Measurements from ENCODE around the gene CTF1.
A peak's percentile ranks its signal among the peaks of the same experiment; 100 is the strongest.

CTF1 gene

DNA sequence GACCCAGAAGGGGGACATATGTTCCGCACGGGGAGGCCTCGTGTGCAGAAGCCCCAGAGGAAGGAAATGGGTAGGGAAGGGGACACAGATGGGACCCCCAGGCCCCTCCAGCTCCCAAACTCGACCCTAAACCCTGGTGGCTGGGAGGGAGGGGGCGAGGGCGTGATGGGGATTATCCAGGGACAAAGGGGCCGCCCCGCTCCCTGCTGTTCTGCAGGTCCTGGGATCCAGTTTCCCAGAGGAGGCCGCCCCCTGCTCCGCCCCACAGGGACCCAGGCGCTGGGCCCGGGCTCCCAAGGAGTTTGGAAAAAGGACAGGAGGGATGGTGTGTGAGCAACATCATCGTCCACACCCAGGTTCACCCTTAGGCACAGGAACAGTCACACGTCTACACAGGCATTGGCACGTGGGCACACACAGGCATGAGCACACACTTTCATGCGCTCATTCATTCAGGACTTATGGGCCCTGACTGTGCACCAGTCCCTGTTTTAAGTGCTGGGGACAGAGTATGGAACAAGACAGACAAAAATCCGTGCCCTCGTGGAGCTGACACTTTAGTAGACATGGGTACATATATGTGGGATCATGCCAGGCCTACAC lies 14.1 kb downstream of the CTF1 start:
- DNase-seq: no peak

DNA sequence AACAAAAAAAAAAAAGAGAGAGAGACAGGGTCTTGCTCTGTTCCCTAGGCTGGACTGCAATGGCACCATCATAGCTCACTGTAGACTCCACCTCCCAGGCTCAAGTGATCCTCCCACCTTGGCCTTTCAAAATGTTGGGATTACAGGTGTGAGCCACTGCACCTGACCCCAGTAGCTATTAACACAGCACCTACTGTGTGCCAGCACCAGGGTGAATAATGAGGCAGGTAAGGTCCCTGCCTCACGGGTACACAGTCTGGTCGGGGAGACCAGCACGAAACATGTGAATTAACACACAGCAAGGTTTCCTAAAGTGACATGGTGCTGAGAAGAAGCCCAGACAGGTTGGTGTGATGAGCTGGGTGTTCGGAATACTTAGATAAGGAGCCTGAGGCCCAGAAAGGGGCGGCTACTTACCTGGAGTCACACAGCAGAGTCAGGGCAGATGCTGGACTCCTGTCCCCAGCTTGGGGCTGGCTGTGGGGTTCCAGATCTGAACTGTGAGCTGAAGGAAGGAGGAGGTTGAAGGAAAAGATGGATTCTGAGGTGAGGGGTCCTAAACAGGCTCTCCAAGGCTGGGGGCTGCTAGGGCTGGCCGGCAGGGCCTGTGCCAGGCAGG lies 16.5 kb downstream of the CTF1 start:
- DNase-seq: no peak

DNA sequence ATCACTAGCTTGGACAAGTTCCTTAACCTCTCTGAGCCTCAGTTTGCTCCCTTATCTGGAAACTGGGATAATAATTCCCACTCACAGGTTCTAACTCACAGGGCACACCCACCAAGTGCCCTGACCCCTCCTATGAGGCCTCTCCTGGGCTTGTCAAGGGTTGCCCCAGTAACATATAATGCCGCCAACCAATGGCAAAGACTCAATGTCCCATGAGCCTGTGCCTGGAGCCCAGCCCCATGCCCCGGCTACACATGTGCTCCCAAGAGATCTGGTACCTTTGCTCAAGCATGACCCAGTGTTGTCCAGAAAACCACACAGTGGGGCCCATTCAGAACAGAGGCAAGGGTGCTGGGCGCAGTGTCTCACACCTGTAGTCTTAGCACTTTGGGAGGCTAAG lies 18.4 kb downstream of the CTF1 start:
- DNase-seq: no peak

- no peak for DNase-seq
Measured at GRCh38 chr16:30918614-30919013, 22.2 kb downstream of the CTF1 start.

DNA sequence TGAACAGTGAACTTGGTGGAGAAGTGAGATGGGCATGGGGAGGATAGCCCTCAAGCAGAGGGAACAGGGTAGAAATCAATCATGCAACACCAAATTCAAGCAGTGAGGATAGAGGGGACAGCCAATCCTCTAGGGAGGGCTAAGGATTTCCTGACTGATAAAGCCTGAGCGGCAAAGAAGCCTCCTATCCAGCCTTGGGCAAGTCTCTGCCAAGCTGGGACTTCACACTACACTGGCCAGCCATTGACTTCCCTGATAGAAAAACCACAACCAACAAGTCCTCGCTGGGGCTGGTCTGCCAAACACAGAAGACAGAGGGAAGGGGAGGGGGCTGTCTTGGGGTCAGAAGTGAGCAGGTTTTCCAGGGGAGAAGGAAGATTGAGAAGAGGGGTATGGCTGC lies 24.5 kb downstream of the CTF1 start:
- no peak for DNase-seq

DNA sequence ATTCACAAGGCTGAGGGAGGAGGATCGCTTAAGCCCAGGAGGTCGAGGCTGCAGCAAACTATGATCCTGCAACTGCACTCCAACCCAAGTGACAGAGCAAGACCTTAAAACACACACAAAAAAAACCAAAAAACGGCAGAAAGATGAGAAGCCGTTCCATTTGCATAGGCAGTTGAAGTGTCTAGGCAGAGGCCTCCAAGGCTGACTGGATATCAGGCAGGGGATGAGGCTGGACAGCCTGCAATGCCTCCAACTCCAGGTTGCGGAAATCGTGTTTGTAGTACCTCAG lies 25.0 kb downstream of the CTF1 start:
- DNase-seq: no peak

GRCh38 chr16:30921748-30922419 lies 25.5 kb downstream of the CTF1 start:
- peak; percentile 95 for DNase-seq

DNA sequence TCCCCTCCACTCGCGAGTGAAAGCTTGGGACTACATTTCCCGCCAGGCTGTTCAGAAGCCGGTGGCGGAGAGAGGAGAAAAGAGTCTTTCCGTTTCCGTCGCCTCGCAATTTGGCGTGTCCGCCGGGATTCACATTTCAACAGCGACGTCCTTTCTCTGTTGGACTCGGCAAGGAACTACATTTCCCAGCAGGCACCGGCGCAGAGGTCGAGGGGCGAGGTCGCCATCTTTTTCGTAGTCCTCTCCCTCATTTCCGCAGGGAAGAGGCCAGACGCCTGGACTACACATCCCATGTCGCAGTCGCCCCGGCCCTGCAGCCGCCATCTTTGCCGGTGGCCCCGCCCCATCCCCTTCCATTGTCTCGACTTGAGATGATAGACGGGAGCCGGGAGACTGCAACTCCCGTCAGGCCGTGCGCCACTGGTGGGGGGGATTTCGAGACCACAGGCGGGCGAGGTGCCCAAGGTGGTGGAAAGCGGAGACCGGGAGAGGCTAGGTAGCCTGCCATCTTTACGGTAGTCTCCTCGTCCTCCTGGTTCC lies 26.1 kb downstream of the CTF1 start:
- DNase-seq: peak; percentile 100

GRCh38 chr16:30922960-30923535 lies 26.6 kb downstream of the CTF1 start:
- DNase-seq: peak; percentile 99

DNA sequence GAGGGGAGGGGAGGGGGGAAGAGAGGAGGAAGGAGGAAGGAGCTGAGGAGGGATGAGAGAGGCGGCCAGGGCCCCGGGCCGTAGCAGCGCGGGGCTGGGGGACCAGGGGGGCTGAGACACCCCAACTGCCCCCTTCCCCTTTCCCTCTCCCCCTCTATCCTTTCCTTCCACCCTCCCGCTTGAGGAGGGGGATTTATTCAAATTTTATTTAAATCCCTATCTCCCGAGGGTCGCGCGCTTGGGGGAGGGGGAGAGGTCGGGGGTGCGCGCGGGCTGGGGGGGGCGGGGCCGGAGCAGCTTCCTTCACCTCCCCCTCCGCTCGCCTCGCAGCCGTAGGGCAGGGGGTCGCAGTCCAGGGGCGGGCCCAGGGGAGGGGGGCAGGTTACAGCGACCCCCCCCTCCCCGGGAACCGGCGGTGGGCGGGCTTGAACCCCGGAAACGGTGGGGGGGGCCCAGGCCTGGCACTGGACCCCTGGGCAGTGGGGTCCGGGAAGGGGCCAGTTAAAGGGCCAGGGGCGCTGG lies 27.2 kb downstream of the CTF1 start, which contains the start of gene FBXL19:
Gene FBXL19 (plus strand): TSS at position 19 of the 522 bp plus-strand sequence. CDS start 2,183 bp downstream, outside the sequence.
- no peak for DNase-seq

GRCh38 chr16:30924076-30924912 lies 27.9 kb downstream of the CTF1 start:
- DNase-seq: no peak

DNA sequence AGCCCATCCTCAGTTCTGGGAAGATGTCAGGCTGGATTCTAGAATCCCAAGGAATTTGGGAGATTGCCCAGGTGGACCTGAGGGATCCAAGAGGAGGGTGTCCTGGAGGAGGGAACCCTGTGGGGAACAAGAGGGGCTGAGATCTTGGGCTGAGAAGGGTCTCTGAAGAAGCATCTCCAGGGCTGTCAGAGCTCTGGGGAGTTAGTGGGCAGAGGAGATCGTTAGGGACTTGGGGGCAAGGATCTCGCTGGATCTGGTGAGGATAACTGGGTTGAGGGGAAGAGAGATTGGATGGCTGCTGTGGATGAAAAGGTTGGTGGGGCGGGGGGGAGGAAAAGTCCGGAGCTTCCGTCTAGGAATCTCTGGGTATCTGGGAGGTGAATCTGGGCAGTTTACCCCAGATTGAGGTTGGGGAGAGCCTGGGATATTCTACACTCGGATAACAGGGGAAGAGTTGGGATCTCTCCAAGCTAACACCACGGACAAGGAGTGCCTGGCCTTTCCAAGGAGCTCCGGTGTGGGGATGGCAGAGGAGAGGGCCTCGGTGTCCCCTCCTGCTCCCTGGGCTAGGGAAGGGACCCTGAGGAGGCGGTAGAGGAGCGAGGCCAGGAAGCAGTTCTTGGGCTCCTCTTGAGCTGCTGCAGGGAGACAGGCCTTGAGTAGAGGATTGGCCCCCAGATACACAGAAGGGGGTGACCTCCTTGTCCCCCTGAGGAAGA lies 28.7 kb downstream of the CTF1 start:
- no peak for DNase-seq

- no peak for DNase-seq
Measured at GRCh38 chr16:30925632-30925987, 29.2 kb downstream of the CTF1 start.

GRCh38 chr16:30925995-30926811 lies 29.8 kb downstream of the CTF1 start:
- DNase-seq: no peak

DNA sequence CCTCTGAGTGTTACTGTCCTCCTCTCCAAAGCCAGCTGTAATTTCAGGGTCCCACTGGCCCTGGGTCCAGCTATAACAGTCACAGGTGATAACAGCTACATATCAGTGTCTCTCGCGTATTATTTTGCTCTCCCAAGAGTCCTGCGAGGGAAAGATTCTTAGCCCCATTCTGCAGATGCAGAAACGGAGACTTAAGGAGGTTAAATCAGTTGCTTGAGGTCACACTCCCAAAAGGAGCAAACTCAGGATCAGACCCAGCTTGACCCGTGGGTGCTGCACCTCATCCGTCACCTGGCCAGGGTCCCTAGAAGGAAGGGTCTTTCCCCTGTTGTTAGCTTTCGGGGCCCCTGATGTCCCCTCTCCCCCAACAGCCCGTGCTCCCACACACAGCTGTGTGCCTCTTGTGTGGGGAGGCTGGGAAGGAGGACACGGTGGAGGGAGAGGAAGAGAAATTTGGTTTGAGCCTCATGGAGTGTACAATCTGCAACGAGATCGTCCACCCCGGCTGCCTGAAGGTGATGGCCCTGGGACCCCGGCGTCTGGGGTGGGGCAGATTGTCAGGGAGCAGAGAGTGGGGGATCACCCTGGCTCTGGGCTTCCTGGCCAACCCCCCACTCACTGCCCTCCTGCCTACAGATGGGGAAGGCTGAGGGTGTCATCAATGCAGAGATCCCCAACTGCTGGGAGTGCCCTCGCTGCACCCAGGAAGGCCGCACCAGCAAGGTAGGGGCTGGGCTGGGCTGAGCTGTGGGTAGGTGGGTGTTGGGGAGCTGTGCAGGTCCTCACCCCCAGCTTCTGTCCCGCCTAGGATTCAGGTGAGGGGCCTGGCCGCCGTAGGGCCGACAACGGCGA lies 30.7 kb downstream of the CTF1 start:
- no peak for DNase-seq

- peak; percentile 64 for DNase-seq
Measured at GRCh38 chr16:30927789-30928378, 31.5 kb downstream of the CTF1 start.

- DNase-seq: no peak
Measured at GRCh38 chr16:30928390-30928789, 32.0 kb downstream of the CTF1 start.

GRCh38 chr16:30929167-30929566 lies 32.8 kb downstream of the CTF1 start:
- DNase-seq: no peak

- no peak for DNase-seq
Measured at GRCh38 chr16:30930160-30930571, 33.8 kb downstream of the CTF1 start.

Data from right forelimb (tissue), 1 donor.